Measurements from ENCODE around the gene PCSK9. TPM values are rescaled to one million over a fixed set of nuclear protein-coding genes. Genes with fewer than 3 reads are reported as not detected.

The PCSK9 gene
- total RNA-seq, 1 donor from 2014 or later, result 1.4 TPM

DNA sequence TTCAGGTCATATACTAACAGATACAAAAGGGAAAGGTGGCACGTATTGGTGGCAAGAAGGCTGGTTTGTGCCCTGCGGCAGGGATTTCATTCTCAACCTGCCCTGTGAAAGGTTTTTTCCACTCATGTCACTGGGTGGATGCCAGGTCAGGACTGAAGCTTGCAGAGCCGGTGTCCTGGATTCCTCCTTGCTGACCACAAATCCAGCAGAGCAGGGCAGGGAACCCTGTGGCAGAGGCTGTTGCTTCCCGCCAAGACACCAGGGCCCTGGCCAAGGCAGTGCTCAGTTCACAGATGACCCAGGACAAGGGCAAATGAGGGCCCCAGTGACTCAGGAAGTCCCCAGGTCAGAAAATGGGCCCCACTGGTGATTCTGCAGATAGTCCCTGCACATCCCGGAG is 24.2 kb upstream of the PCSK9 start:
- no peak overlapping the region for H3K9ac ChIP-seq (ENCODE audit: low read length)
- H3K4me2 ChIP-seq (ENCODE audit: low read length), result no peak overlapping the region
- H3K4me3 ChIP-seq (ENCODE audit: insufficient read depth, low read depth, low read length), result no peak overlapping the region
- H3K79me2 ChIP-seq (ENCODE audit: insufficient read depth, low read length), result no peaks in the 10 kb centered on the region
- H4K20me1 ChIP-seq (ENCODE audit: insufficient read depth, low read length), result no peaks in the 10 kb centered on the region
- H2AFZ ChIP-seq (ENCODE audit: low read depth, low read length), result no peak overlapping the region
- no peaks in the 10 kb centered on the region for H3K4me1 Mint-ChIP-seq (ENCODE audit: low read depth, unreplicated experiment)
- H3K9me3 Mint-ChIP-seq (ENCODE audit: unreplicated experiment), result no peaks in the 10 kb centered on the region
- H3K27ac Mint-ChIP-seq (ENCODE audit: unreplicated experiment), result no peak overlapping the region
- TF ChIP-seq, protein P1, sequence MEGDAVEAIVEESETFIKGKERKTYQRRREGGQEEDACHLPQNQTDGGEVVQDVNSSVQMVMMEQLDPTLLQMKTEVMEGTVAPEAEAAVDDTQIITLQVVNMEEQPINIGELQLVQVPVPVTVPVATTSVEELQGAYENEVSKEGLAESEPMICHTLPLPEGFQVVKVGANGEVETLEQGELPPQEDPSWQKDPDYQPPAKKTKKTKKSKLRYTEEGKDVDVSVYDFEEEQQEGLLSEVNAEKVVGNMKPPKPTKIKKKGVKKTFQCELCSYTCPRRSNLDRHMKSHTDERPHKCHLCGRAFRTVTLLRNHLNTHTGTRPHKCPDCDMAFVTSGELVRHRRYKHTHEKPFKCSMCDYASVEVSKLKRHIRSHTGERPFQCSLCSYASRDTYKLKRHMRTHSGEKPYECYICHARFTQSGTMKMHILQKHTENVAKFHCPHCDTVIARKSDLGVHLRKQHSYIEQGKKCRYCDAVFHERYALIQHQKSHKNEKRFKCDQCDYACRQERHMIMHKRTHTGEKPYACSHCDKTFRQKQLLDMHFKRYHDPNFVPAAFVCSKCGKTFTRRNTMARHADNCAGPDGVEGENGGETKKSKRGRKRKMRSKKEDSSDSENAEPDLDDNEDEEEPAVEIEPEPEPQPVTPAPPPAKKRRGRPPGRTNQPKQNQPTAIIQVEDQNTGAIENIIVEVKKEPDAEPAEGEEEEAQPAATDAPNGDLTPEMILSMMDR (IDR thresholded peaks at IDR 0.05; ENCODE audit: insufficient read depth, low read depth, low read length), result no peak
- TF ChIP-seq EZH2 (IDR thresholded peaks at IDR 0.05; ENCODE audit: insufficient read depth, low read length), result no peak
- H3K36me3 Mint-ChIP-seq (ENCODE audit: low read depth, unreplicated experiment), result no peaks in the 10 kb centered on the region
- peaks cover 44% of the 10 kb centered on the region for H3K27me3 Mint-ChIP-seq (ENCODE audit: low read depth, unreplicated experiment)
- H3K27ac ChIP-seq (ENCODE audit: low read depth, low read length), result no peak overlapping the region
- peaks cover 5% of the 10 kb centered on the region for H3K4me1 ChIP-seq (ENCODE audit: insufficient read depth, low read length)
- H3K36me3 ChIP-seq (ENCODE audit: insufficient read depth, low read length), result no peaks in the 10 kb centered on the region
- DNase-seq (ENCODE audit: low read depth) (no peak), FAIRE-seq (no peak)
- H3K27me3 ChIP-seq (ENCODE audit: insufficient read depth, low read length), result peaks cover 29% of the 10 kb centered on the region
- no peaks in the 10 kb centered on the region for H3K9me3 ChIP-seq (ENCODE audit: insufficient read depth, low read depth, low read length)
- H3K4me3 Mint-ChIP-seq (ENCODE audit: unreplicated experiment), result no peak overlapping the region

DNA sequence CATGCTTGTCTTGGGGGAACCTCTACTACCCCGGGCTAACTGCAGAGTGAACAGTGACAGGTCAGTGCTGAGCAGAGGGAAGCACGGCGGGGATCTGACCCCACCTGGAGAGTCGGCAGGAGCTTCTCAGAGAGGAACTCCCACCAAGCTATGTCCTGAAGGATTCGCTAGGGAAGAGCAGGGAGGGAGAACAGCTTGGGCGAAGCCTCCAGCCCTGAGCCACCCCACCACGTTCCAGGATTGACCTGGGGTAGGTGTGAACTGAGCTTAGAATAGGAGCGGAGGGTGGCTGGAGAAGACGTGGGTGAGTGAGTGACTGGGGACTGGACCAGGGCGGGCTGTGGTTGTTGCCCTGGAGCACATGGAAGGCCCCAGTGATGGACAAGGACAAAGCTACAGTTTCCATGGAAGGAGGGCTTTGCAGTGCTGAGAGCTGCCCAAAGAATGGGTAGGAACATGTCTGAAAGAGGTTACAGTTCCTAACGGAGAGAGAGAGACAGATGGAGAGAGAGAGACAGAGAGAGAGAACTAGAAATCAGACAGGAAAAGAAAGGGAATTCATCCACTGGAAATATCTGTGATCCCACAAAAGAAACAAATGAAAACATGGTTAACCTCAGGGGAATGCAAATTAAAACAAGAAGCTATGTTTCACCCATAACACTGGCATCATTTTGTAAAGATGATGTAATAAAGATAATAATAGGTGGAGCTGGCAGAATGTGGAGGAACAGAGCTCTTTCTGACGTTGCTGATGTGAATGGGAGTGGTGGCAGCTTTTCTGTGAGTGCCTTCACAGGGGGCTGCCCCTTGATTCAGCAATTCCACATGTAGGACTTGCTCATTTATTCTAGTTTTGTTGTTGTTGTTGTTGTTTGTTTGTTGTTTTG is 23.4 kb upstream of the PCSK9 start:
- no peak overlapping the region for H3K27ac ChIP-seq (ENCODE audit: low read depth, low read length)
- H3K4me3 ChIP-seq (ENCODE audit: insufficient read depth, low read depth, low read length), result no peak overlapping the region
- no peaks in the 10 kb centered on the region for H3K9me3 ChIP-seq (ENCODE audit: insufficient read depth, low read depth, low read length)
- H3K27me3 ChIP-seq (ENCODE audit: insufficient read depth, low read length), result peaks cover 29% of the 10 kb centered on the region
- H3K4me3 Mint-ChIP-seq (ENCODE audit: unreplicated experiment), result no peak overlapping the region
- H3K4me1 ChIP-seq (ENCODE audit: insufficient read depth, low read length), result peaks cover 5% of the 10 kb centered on the region
- no peak overlapping the region for H3K27ac Mint-ChIP-seq (ENCODE audit: unreplicated experiment)
- no peak overlapping the region for H2AFZ ChIP-seq (ENCODE audit: low read depth, low read length)
- FAIRE-seq (no peak), DNase-seq (ENCODE audit: low read depth) (peak; percentile 69)
- TF ChIP-seq, protein P1 (IDR thresholded peaks at IDR 0.05; ENCODE audit: insufficient read depth, low read depth, low read length), result no peak
- no peaks in the 10 kb centered on the region for H3K9me3 Mint-ChIP-seq (ENCODE audit: unreplicated experiment)
- H3K9ac ChIP-seq (ENCODE audit: low read length), result no peak overlapping the region
- H4K20me1 ChIP-seq (ENCODE audit: insufficient read depth, low read length), result no peaks in the 10 kb centered on the region
- no peaks in the 10 kb centered on the region for H3K36me3 ChIP-seq (ENCODE audit: insufficient read depth, low read length)
- H3K4me1 Mint-ChIP-seq (ENCODE audit: low read depth, unreplicated experiment), result no peaks in the 10 kb centered on the region
- peaks cover 48% of the 10 kb centered on the region for H3K27me3 Mint-ChIP-seq (ENCODE audit: low read depth, unreplicated experiment)
- no peaks in the 10 kb centered on the region for H3K79me2 ChIP-seq (ENCODE audit: insufficient read depth, low read length)
- H3K36me3 Mint-ChIP-seq (ENCODE audit: low read depth, unreplicated experiment), result no peaks in the 10 kb centered on the region
- peak overlapping the region; percentile 8 for H3K4me2 ChIP-seq (ENCODE audit: low read length)

GRCh38 chr1:55018395-55018794 is 21.0 kb upstream of the PCSK9 start:
- no peak overlapping the region for H3K27ac Mint-ChIP-seq (ENCODE audit: unreplicated experiment)
- no peaks in the 10 kb centered on the region for H3K36me3 Mint-ChIP-seq (ENCODE audit: low read depth, unreplicated experiment)
- Histone ChIP-seq H3K4me3 (ENCODE audit: insufficient read depth, low read depth, low read length) (no peak overlapping the region), H2AFZ (ENCODE audit: low read depth, low read length) (no peak overlapping the region), H3K4me2 (ENCODE audit: low read length) (no peak overlapping the region), H3K9me3 (ENCODE audit: insufficient read depth, low read depth, low read length) (no peaks in the 10 kb centered on the region), H3K79me2 (ENCODE audit: insufficient read depth, low read length) (no peaks in the 10 kb centered on the region), H4K20me1 (ENCODE audit: insufficient read depth, low read length) (no peaks in the 10 kb centered on the region), H3K4me1 (ENCODE audit: insufficient read depth, low read length) (peaks cover 5% of the 10 kb centered on the region), H3K27me3 (ENCODE audit: insufficient read depth, low read length) (peaks cover 27% of the 10 kb centered on the region), H3K36me3 (ENCODE audit: insufficient read depth, low read length) (no peaks in the 10 kb centered on the region), H3K27ac (ENCODE audit: low read depth, low read length) (no peak overlapping the region), H3K9ac (ENCODE audit: low read length) (no peak overlapping the region)
- H3K4me3 Mint-ChIP-seq (ENCODE audit: unreplicated experiment), result no peak overlapping the region
- H3K4me1 Mint-ChIP-seq (ENCODE audit: low read depth, unreplicated experiment), result no peaks in the 10 kb centered on the region
- H3K9me3 Mint-ChIP-seq (ENCODE audit: unreplicated experiment), result no peaks in the 10 kb centered on the region
- no peak for DNase-seq (ENCODE audit: low read depth)
- TF ChIP-seq EZH2 (IDR thresholded peaks at IDR 0.05; ENCODE audit: insufficient read depth, low read length), result no peak
- TF ChIP-seq, protein P1 (IDR thresholded peaks at IDR 0.05; ENCODE audit: insufficient read depth, low read depth, low read length), result no peak
- H3K27me3 Mint-ChIP-seq (ENCODE audit: low read depth, unreplicated experiment), result peaks cover 36% of the 10 kb centered on the region
- FAIRE-seq, result no peak
